MG63 (cell line): ENCODE results near the gene CDC14C. TPM values are rescaled to one million over a fixed set of nuclear protein-coding genes. Genes with fewer than 3 reads are reported as not detected.
"Not testable (repeated sequence)": the region's sequence is repeated elsewhere in the genome, so short reads cannot be mapped to it uniquely, and the experiment has no call there.

Experiments
- DNase-seq: peaks from one replicate; pipeline ENCODE4 v3.0.0-alpha.2; 2020
- H3K27me3 ChIP-seq: fragments of 250-450 bp; sonication (Bioruptor Pico); 2 replicates; pipeline ENCODE4 v1.5.1; 2020; ENCODE audit warnings: mild to moderate bottlenecking, moderate library complexity
- H3K36me3 ChIP-seq: fragments of 250-450 bp; sonication (Bioruptor Pico); 2 replicates; pipeline ENCODE4 v1.5.1; 2020; ENCODE audit warnings: mild to moderate bottlenecking, moderate library complexity
- H3K4me3 ChIP-seq: fragments of 250-450 bp; sonication (Bioruptor Pico); 2 replicates; pipeline ENCODE4 v1.5.1; 2020; ENCODE audit warnings: mild to moderate bottlenecking, moderate library complexity
- H3K9me3 ChIP-seq: fragments of 250-450 bp; sonication (Bioruptor Pico); 2 replicates; pipeline ENCODE4 v1.5.1; 2020; ENCODE audit warnings: mild to moderate bottlenecking, moderate library complexity
- total RNA-seq: library from RNA; depleted of rRNA; stranded (reverse); fragments of >200 nt; shearing (Covaris generic); gene quantifications from 2 replicates; pipeline ENCODE4 v1.2.3, GENCODE V29; 2014; ENCODE audit warnings: low replicate concordance; rRNA removed

Gene CDC14C
- 0.12 TPM in 1 of 2 replicates, not detected in the other for total RNA-seq

- no peaks in the 10 kb centered on the region for H3K36me3 ChIP-seq
- no peak within 1 kb of the TSS for H3K4me3 ChIP-seq
- no peaks in the 10 kb centered on the region for H3K9me3 ChIP-seq
- no peaks in the 10 kb centered on the region for H3K27me3 ChIP-seq
- DNase-seq, result no peak
These were observed at the start of gene CDC14C for GRCh38 chr7:48924433-48924832. Gene CDC14C, plus strand, starts transcription at chr7:48924547. Its CDS starts 126 bp downstream, at chr7:48924673.

GRCh38 chr7:48875045-48875916 lies 49.1 kb upstream of the CDC14C start:
- Histone ChIP-seq H3K9me3 (no peaks in the 10 kb centered on the region), H3K36me3 (no peaks in the 10 kb centered on the region), H3K27me3 (no peaks in the 10 kb centered on the region), H3K4me3 (no peak overlapping the region)
- peak; percentile 12 for DNase-seq

GRCh38 chr7:48876087-48876486 lies 48.3 kb upstream of the CDC14C start:
- Histone ChIP-seq H3K9me3 (no peaks in the 10 kb centered on the region), H3K4me3 (no peak overlapping the region), H3K36me3 (no peaks in the 10 kb centered on the region), H3K27me3 (no peaks in the 10 kb centered on the region)
- DNase-seq, result no peak

- no peak for DNase-seq
- no peaks in the 10 kb centered on the region for H3K27me3 ChIP-seq
- no peak overlapping the region for H3K4me3 ChIP-seq
- H3K36me3 ChIP-seq, result no peaks in the 10 kb centered on the region
- H3K9me3 ChIP-seq, result no peaks in the 10 kb centered on the region
These were observed 43.5 kb upstream of the CDC14C start for GRCh38 chr7:48880851-48881250.

- Histone ChIP-seq H3K36me3 (no peaks in the 10 kb centered on the region), H3K9me3 (peaks cover 6% of the 10 kb centered on the region; the same call in 1 of the 2 replicates), H3K4me3 (no peak overlapping the region), H3K27me3 (no peaks in the 10 kb centered on the region)
- DNase-seq, result peak; percentile 51
These were observed 36.8 kb upstream of the CDC14C start for GRCh38 chr7:48887500-48887899.

GRCh38 chr7:48894574-48894973 lies 29.8 kb upstream of the CDC14C start:
- no peaks in the 10 kb centered on the region for H3K36me3 ChIP-seq
- no peak for DNase-seq
- no peaks in the 10 kb centered on the region for H3K27me3 ChIP-seq
- H3K4me3 ChIP-seq, result no peak overlapping the region
- H3K9me3 ChIP-seq, result peaks cover 6% of the 10 kb centered on the region; the same call in 1 of the 2 replicates

GRCh38 chr7:48899932-48900331 lies 24.4 kb upstream of the CDC14C start:
- Histone ChIP-seq H3K9me3 (no peaks in the 10 kb centered on the region), H3K27me3 (no peaks in the 10 kb centered on the region), H3K36me3 (no peaks in the 10 kb centered on the region), H3K4me3 (no peak overlapping the region)
- DNase-seq, result no peak

- no peak for DNase-seq
- Histone ChIP-seq H3K9me3 (no peaks in the 10 kb centered on the region), H3K27me3 (no peaks in the 10 kb centered on the region), H3K36me3 (no peaks in the 10 kb centered on the region), H3K4me3 (no peak overlapping the region)
These were observed 22.4 kb upstream of the CDC14C start for GRCh38 chr7:48901966-48902365.

GRCh38 chr7:48904975-48905374 lies 19.4 kb upstream of the CDC14C start:
- Histone ChIP-seq H3K36me3 (no peaks in the 10 kb centered on the region), H3K27me3 (no peaks in the 10 kb centered on the region), H3K4me3 (no peak overlapping the region), H3K9me3 (no peaks in the 10 kb centered on the region)
- no peak for DNase-seq

GRCh38 chr7:48905686-48906085 lies 18.7 kb upstream of the CDC14C start:
- H3K9me3 ChIP-seq, DNase-seq, H3K27me3 ChIP-seq, H3K36me3 ChIP-seq, H3K4me3 ChIP-seq: not testable (repeated sequence)

- H3K4me3 ChIP-seq, DNase-seq, H3K27me3 ChIP-seq, H3K36me3 ChIP-seq, H3K9me3 ChIP-seq: not testable (repeated sequence)
These were observed 14.5 kb upstream of the CDC14C start for GRCh38 chr7:48909887-48910286.

GRCh38 chr7:48931481-48931880 lies 7.1 kb downstream of the CDC14C start:
- H3K36me3 ChIP-seq, result no peaks in the 10 kb centered on the region
- no peaks in the 10 kb centered on the region for H3K27me3 ChIP-seq
- no peak overlapping the region for H3K4me3 ChIP-seq
- no peak for DNase-seq
- H3K9me3 ChIP-seq, result no peaks in the 10 kb centered on the region

- no peak overlapping the region for H3K4me3 ChIP-seq
- no peaks in the 10 kb centered on the region for H3K27me3 ChIP-seq
- no peaks in the 10 kb centered on the region for H3K9me3 ChIP-seq
- no peak for DNase-seq
- H3K36me3 ChIP-seq, result no peaks in the 10 kb centered on the region
These were observed 8.0 kb downstream of the CDC14C start for GRCh38 chr7:48932126-48932910.

GRCh38 chr7:48933549-48934085 lies 9.3 kb downstream of the CDC14C start:
- H3K4me3 ChIP-seq, result no peak overlapping the region
- H3K36me3 ChIP-seq, result no peaks in the 10 kb centered on the region
- no peak for DNase-seq
- no peaks in the 10 kb centered on the region for H3K9me3 ChIP-seq
- H3K27me3 ChIP-seq, result no peaks in the 10 kb centered on the region

GRCh38 chr7:48938539-48939295 lies 14.4 kb downstream of the CDC14C start:
- Histone ChIP-seq H3K36me3 (no peaks in the 10 kb centered on the region), H3K9me3 (no peaks in the 10 kb centered on the region), H3K4me3 (no peak overlapping the region), H3K27me3 (no peaks in the 10 kb centered on the region)
- DNase-seq, result peak; percentile 65

GRCh38 chr7:48943279-48943990 lies 19.1 kb downstream of the CDC14C start:
- Histone ChIP-seq H3K36me3 (no peaks in the 10 kb centered on the region), H3K4me3 (no peak overlapping the region), H3K27me3 (no peaks in the 10 kb centered on the region), H3K9me3 (no peaks in the 10 kb centered on the region)
- DNase-seq, result no peak
